IMR-90 (cell line): Measurements from ENCODE around the gene SLC44A4. TPM values are rescaled to one million over a fixed set of nuclear protein-coding genes. Genes with fewer than 3 reads are reported as not detected.
"Not testable (repeated sequence)": the region's sequence is repeated elsewhere in the genome, so short reads cannot be mapped to it uniquely, and the experiment has no call there.

Source experiments
- ATAC-seq: fragments of 200-7000 bp; cut with Tn5 transposase; 2 replicates; pipeline ENCODE4 v1.9.1; 2020; ENCODE audit warnings: low read depth, mild to moderate bottlenecking, moderate library complexity
- BruUV-seq: library from RNA; stranded (reverse); fragments of 400-500 nt; replicated peaks from 2 replicates; lab custom pipeline; 2021; lab: Mats Ljungman, UMichigan
- CTCF ChIA-PET: fragments of 300-600 bp; formaldehyde crosslinking; extraction: SDS; loops from one replicate; lab custom pipeline; 2021; ENCODE audit warnings: antibody characterized with exemption; lab: Yijun Ruan, JAX
- POLR2A ChIA-PET: fragments of 300-600 bp; sonication (Branson Sonifier 250); formaldehyde crosslinking; loops from one replicate; lab custom pipeline; 2022; ENCODE audit warnings: antibody characterized with exemption; ENCODE audit not compliant: unreplicated experiment; lab: Charles Lee
- DNase-seq: peaks from one replicate; pipeline ENCODE4 v3.0.0; 2013
- H2AFZ ChIP-seq: replicated peaks from 2 replicates; pipeline ENCODE3; 2013; ENCODE audit warnings: low read length, mild to moderate bottlenecking; ENCODE audit not compliant: poor library complexity
- H2AK5ac ChIP-seq: 2 replicates; pipeline ENCODE4 v1.6.1; 2013; ENCODE audit warnings: low read depth, low read length, inconsistent platforms
- H2AK9ac ChIP-seq: replicated peaks from 2 replicates; pipeline ENCODE3; 2013; ENCODE audit warnings: mild to moderate bottlenecking, low read depth, low read length, moderate library complexity; ENCODE audit not compliant: poor library complexity
- H2BK120ac ChIP-seq: 2 replicates; pipeline ENCODE4 v1.6.1; 2013; ENCODE audit warnings: low read depth, low read length, inconsistent platforms
- H2BK15ac ChIP-seq: 3 replicates; pipeline ENCODE4 v1.6.1; 2013; ENCODE audit warnings: low read depth, low read length, inconsistent platforms
- H2BK20ac ChIP-seq: 2 replicates; pipeline ENCODE4 v1.6.1; 2013; ENCODE audit warnings: low read depth, mild to moderate bottlenecking, inconsistent platforms, low read length, moderate library complexity
- H2BK5ac ChIP-seq: 2 replicates; pipeline ENCODE4 v1.6.1; 2013; ENCODE audit warnings: mild to moderate bottlenecking, low read depth, low read length, inconsistent platforms; ENCODE audit not compliant: poor library complexity, severe bottlenecking
- H3K14ac ChIP-seq: replicated peaks from 2 replicates; pipeline ENCODE4 v1.6.1; 2013; ENCODE audit warnings: low read depth, low read length, inconsistent platforms
- H3K18ac ChIP-seq: 2 replicates; pipeline ENCODE4 v1.6.1; 2013; ENCODE audit warnings: low read depth, low read length, control low read depth
- H3K23ac ChIP-seq: 2 replicates; pipeline ENCODE4 v1.6.1; 2013; ENCODE audit warnings: low read depth, low read length, inconsistent platforms
- H3K27ac ChIP-seq: 2 replicates; pipeline ENCODE4 v1.5.1; 2013; ENCODE audit warnings: mild to moderate bottlenecking, control low read depth, low read length; ENCODE audit not compliant: insufficient read depth
- H3K27me3 ChIP-seq: 2 replicates; pipeline ENCODE4 v1.6.1; 2013; ENCODE audit warnings: low read length; ENCODE audit not compliant: control insufficient read depth, insufficient read depth
- H3K36me3 ChIP-seq: 2 replicates; pipeline ENCODE4 v1.6.1; 2013; ENCODE audit warnings: low read length, mixed read lengths; ENCODE audit not compliant: control insufficient read depth, insufficient read depth
- H3K4ac ChIP-seq: 2 replicates; pipeline ENCODE4 v1.6.1; 2013; ENCODE audit warnings: low read depth, low read length, inconsistent platforms
- H3K4me1 ChIP-seq: 2 replicates; pipeline ENCODE4 v1.6.1; 2013; ENCODE audit warnings: low read length, mixed read lengths; ENCODE audit not compliant: control insufficient read depth, insufficient read depth
- H3K4me2 ChIP-seq: 2 replicates; pipeline ENCODE4 v1.6.1; 2013; ENCODE audit warnings: low read depth, mild to moderate bottlenecking, control low read depth, low read length, moderate library complexity
- H3K4me3 ChIP-seq: 2 replicates; pipeline ENCODE4 v1.5.1; 2013; ENCODE audit warnings: low read depth, mild to moderate bottlenecking, control low read depth, low read length, moderate library complexity; ENCODE audit not compliant: insufficient read depth
- H3K56ac ChIP-seq: 2 replicates; pipeline ENCODE4 v1.6.1; 2013; ENCODE audit warnings: low read length, inconsistent platforms; ENCODE audit not compliant: insufficient read depth; ENCODE audit errors: extremely low read depth
- H3K79me1 ChIP-seq, 2 experiments: 2 replicates each; pipeline ENCODE4 v1.6.1; 2013; ENCODE audit warnings: low read length in 2 of 2, inconsistent platforms in 1 of 2, low read depth in 1 of 2
- H3K9ac ChIP-seq: 2 replicates; pipeline ENCODE4 v1.6.1; 2013; ENCODE audit warnings: low read depth, low read length, control low read depth
- H3K9me1 ChIP-seq: 2 replicates; pipeline ENCODE4 v1.6.1; 2013; ENCODE audit warnings: low read length, inconsistent platforms; ENCODE audit not compliant: insufficient read depth
- H3K9me3 ChIP-seq: 2 replicates; pipeline ENCODE4 v1.6.1; 2013; ENCODE audit warnings: low read length; ENCODE audit not compliant: control insufficient read depth, insufficient read depth
- H4K20me1 ChIP-seq: 2 replicates; pipeline ENCODE4 v1.6.1; 2013; ENCODE audit warnings: low read length, inconsistent platforms; ENCODE audit not compliant: insufficient read depth
- H4K5ac ChIP-seq: 2 replicates; pipeline ENCODE4 v1.6.1; 2013; ENCODE audit warnings: mild to moderate bottlenecking, low read depth, low read length, control low read depth
- H4K8ac ChIP-seq, 2 experiments: 2 replicates each; pipeline ENCODE4 v1.6.1; 2013; ENCODE audit warnings: low read depth in 2 of 2, low read length in 2 of 2, control low read depth in 1 of 2, inconsistent platforms in 1 of 2
- H4K91ac ChIP-seq: 2 replicates; pipeline ENCODE4 v1.6.1; 2013; ENCODE audit warnings: low read depth, low read length, inconsistent platforms; ENCODE audit not compliant: insufficient read depth
- BHLHE40 ChIP-seq: fragments of 150-350 bp; IDR thresholded peaks from 2 replicates; pipeline ENCODE4 v1.6.1; 2016; ENCODE audit warnings: mild to moderate bottlenecking, low read depth, low read length
- SMC3 ChIP-seq: fragments of 150-350 bp; IDR thresholded peaks from 2 replicates; pipeline ENCODE4 v1.6.1; 2016; ENCODE audit warnings: low read depth, mild to moderate bottlenecking, antibody characterized with exemption, low read length, moderate library complexity
- whole genome bisulfite sequencing, 2 experiments: methylation state at CpG; one replicate each; pipeline versions ENCODE4 v1.1.5 to v1.1.7; 2013; ENCODE audit warnings: missing lambda C conversion rate in 2 of 2; ENCODE audit not compliant: insufficient read length in 1 of 2; ENCODE audit errors: extremely low coverage in 2 of 2; 5-methylcytosine and 5-hydroxymethylcytosine counted together
- dilution Hi-C: fragments of 300-500 bp; cut with HindIII; formaldehyde crosslinking; loops from one replicate; pipeline ENCODE4 v1.14.3; 2018; ENCODE audit warnings: low sequenced_read_pairs; ENCODE audit not compliant: unreplicated experiment
- in situ Hi-C: fragments of 300-500 bp; cut with MboI; formaldehyde crosslinking; loops from 3 replicates; pipeline ENCODE4 v1.14.3; 2019; ENCODE audit warnings: low sequenced_read_pairs, inconsistent platforms, mixed read lengths
- intact Hi-C: fragments of 100-400 bp; cut with micrococcal nuclease; formaldehyde crosslinking; loops from 2 replicates; pipeline ENCODE4 v1.10.0; 2022
- polyA plus RNA-seq, 3 experiments: library from polyadenylated mRNA; depleted of rRNA; stranded (reverse); fragments of >200 nt; gene quantifications; 2 replicates each; pipeline ENCODE4 v1.2.3, GENCODE V29; 2012; ENCODE audit warnings: low replicate concordance in 1 of 3
- total RNA-seq: library from RNA; depleted of rRNA; stranded (reverse); fragments of >200 nt; gene quantifications from 2 replicates; pipeline ENCODE4 v1.2.3, GENCODE V29; 2012

SLC44A4 gene
- total and polyA plus RNA-seq, 2 of the 4 experiments (the other 2 are of a cell fraction): 0.14 to 0.36 TPM

GRCh38 chr6:31911826-31912585, 33.2 kb upstream of the SLC44A4 start (continued):
- TF ChIP-seq SMC3: no peak
- TF ChIP-seq BHLHE40: no peak

- BruUV-seq, H3K27me3 ChIP-seq, H2AK9ac ChIP-seq, ATAC-seq, H3K4me2 ChIP-seq, dilution Hi-C loops, H3K23ac ChIP-seq, H3K14ac ChIP-seq, H2BK15ac ChIP-seq, H3K9me3 ChIP-seq, H3K9ac ChIP-seq, H4K20me1 ChIP-seq, H3K36me3 ChIP-seq, POLR2A ChIA-PET, H3K18ac ChIP-seq, H2AFZ ChIP-seq, intact Hi-C loops, H3K79me1 ChIP-seq, in situ Hi-C loops, H3K4me3 ChIP-seq, DNase-seq, H4K5ac ChIP-seq, H3K4me1 ChIP-seq, H3K56ac ChIP-seq: not testable (repeated sequence)
- peak overlapping the region; percentile 33; the same call in 1 of the 2 replicates for H2BK20ac ChIP-seq
- H4K91ac ChIP-seq: peak overlapping the region; percentile 40
- peak overlapping the region; percentile 61 for H2BK5ac ChIP-seq
- H3K9me1 ChIP-seq: peaks cover 12% of the 10 kb centered on the region; the same call in 1 of the 2 replicates
- H4K8ac ChIP-seq: peak overlapping the region in 1 of 2 experiments; percentile 48; a peak in 2 of 4 replicates
- peak overlapping the region; percentile 64; the same call in 1 of the 2 replicates for H3K4ac ChIP-seq
- H2BK120ac ChIP-seq: peak overlapping the region; percentile 70; the same call in 1 of the 2 replicates
- WGBS, 2 experiments: 100% methylated on average over 2 of the region's 7 CpGs; no CpG with 5 or more reads in 1 of the 2 experiments
- CTCF ChIA-PET: interaction anchor here (0.6 to 1.0 kb wide), 2 partner anchors 14 to 150 kb away, joined by 3 to 7 read pairs; no protein-coding TSS in a partner anchor
- peak overlapping the region; percentile 39; the same call in 1 of the 2 replicates for H3K27ac ChIP-seq
- H2AK5ac ChIP-seq: peak overlapping the region; percentile 96
Measured at GRCh38 chr6:31909298-31909697, 30.5 kb upstream of the SLC44A4 start.
